COLO668 (cell line): ENCODE measurements around the gene OR1L6.

Source experiments
- DNase-seq: peaks from one replicate; lab custom pipeline; 2025; ENCODE audit not compliant: unreplicated experiment; lab: John Stamatoyannopoulos, UW

The OR1L6 gene, protein sequence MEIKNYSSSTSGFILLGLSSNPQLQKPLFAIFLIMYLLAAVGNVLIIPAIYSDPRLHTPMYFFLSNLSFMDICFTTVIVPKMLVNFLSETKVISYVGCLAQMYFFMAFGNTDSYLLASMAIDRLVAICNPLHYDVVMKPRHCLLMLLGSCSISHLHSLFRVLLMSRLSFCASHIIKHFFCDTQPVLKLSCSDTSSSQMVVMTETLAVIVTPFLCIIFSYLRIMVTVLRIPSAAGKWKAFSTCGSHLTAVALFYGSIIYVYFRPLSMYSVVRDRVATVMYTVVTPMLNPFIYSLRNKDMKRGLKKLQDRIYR

GRCh38 chr9:122742003-122742402 lies at the start of gene OR1L6:
Gene OR1L6 (plus strand): TSS chr9:122742303. CDS start chr9:122749848, 7,545 bp downstream.
- no peak for DNase-seq

DNA sequence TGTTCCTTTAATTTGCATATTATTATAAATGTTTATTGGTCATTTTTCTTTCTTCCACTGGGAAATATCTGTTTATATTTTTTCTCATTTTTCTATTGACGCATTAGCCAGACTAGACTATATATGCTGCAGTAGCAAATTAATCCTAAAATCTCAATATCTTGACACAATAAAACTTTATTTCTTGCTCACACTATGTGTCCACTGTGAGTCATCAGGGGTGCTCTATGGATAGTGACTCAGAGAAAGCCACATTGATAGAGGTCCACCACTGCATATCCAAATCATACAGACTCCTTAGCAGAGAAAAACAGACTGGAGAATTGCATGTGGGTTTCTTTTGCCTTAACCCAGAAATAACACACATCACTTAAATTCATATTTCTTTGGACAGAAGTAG lies 46.4 kb upstream of the OR1L6 start:
- no peak for DNase-seq

GRCh38 chr9:122718038-122718437 lies 24.1 kb upstream of the OR1L6 start:
- DNase-seq = no peak

- DNase-seq = no peak
Measured at GRCh38 chr9:122719218-122719617, 22.9 kb upstream of the OR1L6 start.

GRCh38 chr9:122723690-122724089 lies 18.4 kb upstream of the OR1L6 start, which contains the start of gene OR1L4:
Gene OR1L4 (plus strand): TSS chr9:122723990. CDS start chr9:122723990, 0 bp downstream.
- DNase-seq = no peak

DNA sequence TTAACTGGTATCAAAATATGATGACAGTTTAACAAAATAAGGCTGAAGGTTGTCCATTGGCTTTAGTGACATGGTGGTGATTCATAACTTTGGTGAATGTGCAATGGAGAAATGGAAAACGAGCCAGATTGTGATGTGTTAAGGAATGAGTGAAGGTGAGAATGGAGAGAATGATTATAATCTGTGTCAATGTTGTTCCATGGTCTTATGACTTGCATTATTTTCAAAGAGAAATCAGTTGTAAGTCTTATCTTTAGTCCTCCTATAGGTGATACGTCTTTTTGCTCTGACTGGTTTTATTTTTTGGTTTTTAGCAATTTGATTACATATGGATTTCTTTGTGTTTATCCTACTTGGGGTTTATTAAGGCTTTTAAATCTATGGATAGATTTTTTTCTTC lies 12.7 kb downstream of the OR1L6 start:
- no peak for DNase-seq

- DNase-seq = no peak
Measured at GRCh38 chr9:122767817-122768216, 25.7 kb downstream of the OR1L6 start.

- DNase-seq = no peak
Measured at GRCh38 chr9:122777052-122777451, 34.9 kb downstream of the OR1L6 start.

DNA sequence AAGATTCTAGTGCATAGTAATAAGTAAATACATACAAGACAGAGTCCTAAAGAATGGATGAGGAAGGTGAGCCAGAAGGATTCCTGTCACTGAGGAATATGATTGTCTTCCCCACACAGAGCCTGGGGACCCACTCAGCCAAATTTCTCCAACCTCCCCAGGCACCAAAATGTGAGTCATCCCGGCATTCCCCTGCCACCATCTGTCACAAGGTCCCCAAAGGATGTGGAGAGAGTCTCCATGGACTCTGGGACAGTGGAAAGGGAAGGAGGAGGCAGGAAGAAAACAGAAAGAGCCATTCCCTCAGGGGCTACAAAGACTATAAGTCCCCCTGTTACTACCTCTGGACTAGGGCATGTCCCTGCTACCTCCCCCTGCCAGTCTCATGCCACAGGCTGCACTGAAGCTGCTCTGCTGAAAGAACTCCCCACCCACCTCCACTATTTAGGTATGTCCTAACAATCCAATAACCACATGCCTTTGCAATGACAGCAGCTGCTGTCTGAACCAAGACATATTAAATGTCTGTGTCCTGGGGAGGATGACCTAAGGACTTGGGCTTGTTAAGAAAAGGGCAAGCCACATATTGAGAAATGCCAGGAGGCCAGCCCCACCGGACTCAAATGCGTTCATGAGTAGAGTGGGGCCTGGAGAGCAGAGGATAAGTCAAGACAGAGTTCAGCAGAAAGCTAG lies 36.0 kb downstream of the OR1L6 start:
- DNase-seq = no peak

DNA sequence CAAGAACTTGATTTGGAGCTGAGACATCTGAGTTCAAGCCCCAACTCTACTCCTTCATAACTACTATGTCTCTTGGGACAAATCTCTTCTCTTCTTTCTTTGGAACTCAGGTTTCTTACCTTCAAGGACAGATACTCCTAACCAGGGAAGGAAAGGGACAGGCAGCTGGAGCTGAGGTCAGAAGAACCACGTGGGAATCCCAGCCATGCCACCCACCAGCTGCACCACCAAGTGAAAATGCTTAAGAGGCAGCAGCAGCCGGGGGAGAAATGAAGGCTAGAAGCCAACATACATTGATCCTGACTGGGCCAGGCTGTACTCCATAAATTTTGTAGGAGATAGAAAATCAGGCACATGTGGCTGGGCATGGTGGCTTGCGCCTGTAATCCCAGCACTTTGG lies 37.1 kb downstream of the OR1L6 start:
- DNase-seq = no peak

DNA sequence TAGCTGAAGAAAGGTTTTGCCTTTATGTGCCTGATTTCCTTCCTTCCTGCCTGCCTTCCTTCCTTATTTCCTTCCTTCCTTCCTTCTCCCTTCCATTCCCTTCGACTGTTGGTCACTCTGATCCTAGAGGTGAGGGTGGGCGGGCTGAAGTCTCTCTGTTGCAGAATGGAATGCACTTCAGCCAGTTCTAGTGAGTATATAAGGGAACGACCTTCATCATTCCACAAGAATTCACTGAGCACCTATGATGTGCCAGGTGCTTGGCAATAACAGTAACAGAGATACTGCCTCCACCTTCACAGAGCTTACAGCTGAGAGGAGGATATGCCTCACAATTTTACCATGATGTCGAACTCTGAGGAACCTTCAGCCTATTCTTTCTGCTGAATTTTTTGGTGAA lies 37.9 kb downstream of the OR1L6 start:
- DNase-seq = no peak

GRCh38 chr9:122781671-122782070 lies 39.6 kb downstream of the OR1L6 start:
- DNase-seq = no peak

DNA sequence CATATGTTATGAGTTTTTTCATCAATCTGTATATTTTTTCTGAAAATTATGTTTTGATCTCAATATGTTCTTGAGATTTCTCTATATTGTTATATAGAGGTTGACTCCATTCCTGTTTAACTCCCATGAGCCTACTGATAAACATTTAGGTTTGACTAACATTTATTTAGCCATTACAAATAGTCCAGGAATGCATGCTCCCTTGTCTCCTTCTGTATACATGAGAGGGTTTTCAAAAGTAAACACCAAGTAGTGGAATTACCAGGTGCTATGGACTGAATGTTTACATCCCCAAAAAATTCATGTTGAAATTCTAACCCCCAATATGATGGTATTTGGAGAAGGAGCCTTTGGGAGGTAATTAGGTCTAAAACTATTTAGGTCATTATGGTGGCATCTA lies 43.2 kb downstream of the OR1L6 start:
- no peak for DNase-seq

GRCh38 chr9:122786338-122786737 lies 44.2 kb downstream of the OR1L6 start:
- DNase-seq = no peak

- DNase-seq = no peak
Measured at GRCh38 chr9:122788831-122789230, 46.7 kb downstream of the OR1L6 start, which contains the start of gene OR5C1. Gene OR5C1 (plus strand): TSS chr9:122788933. CDS start chr9:122788933, 0 bp downstream.

GRCh38 chr9:122789256-122790046 lies 47.3 kb downstream of the OR1L6 start:
- no peak for DNase-seq

DNA sequence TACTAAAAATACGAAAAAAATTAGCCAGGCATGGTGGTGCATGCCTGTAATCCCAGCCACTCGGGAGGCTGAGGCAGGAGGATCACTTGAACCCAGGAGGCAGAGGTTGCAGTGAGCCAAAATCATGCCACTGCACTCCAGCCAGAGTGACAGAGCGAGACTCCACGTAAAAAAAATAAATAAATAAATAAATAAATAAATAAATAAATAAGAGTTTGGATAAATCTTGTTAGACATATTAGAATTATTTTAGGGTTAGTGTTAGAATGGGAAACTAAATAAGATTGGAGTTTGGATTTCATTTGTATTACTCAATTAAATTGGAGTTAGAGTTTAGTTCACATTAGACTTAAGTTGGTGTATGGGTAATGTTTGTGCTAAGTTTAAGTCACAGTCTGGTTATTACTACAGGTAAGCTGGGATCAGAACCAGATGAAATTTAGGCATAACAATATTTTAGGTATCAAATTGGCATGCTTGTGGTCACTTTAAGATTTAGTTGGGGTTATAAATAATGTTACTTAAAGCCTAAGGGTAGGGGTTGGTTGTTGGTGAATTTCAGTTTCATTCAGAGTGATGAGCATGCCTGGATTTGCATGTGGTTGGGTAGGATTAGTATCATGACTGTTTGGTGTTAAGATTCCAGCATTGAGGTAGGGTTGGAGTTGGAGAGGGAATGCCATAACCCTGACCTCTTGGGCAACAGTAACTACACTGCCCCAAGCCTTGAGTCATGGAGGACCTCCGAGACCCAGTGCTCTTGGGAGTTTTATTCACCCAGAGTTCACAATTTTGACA lies 50.0 kb downstream of the OR1L6 start:
- DNase-seq = no peak

GRCh38 chr9:122797316-122798063 lies 55.4 kb downstream of the OR1L6 start:
- DNase-seq = peak; percentile 6
